IPS-20b (cell line): ENCODE data around the gene OSBPL8.

ENCODE experiments used
- H3K27ac ChIP-seq: one replicate; pipeline ENCODE4 v1.5.1; 2013; ENCODE audit warnings: low read length
- H3K27me3 ChIP-seq: 2 replicates; pipeline ENCODE4 v1.6.1; 2013; ENCODE audit warnings: mild to moderate bottlenecking, low read length, inconsistent platforms; ENCODE audit not compliant: insufficient read depth
- H3K36me3 ChIP-seq: 2 replicates; pipeline ENCODE4 v1.6.1; 2013; ENCODE audit warnings: low read depth, mild to moderate bottlenecking, inconsistent platforms, low read length, moderate library complexity; ENCODE audit not compliant: insufficient read depth
- H3K4me1 ChIP-seq: 2 replicates; pipeline ENCODE4 v1.6.1; 2013; ENCODE audit warnings: mild to moderate bottlenecking, control low read depth, inconsistent platforms, low read length, moderate library complexity; ENCODE audit not compliant: insufficient read depth
- H3K4me3 ChIP-seq: 2 replicates; pipeline ENCODE4 v1.5.1; 2013; ENCODE audit warnings: mild to moderate bottlenecking, low read length, inconsistent platforms
- H3K9ac ChIP-seq: 2 replicates; pipeline ENCODE4 v1.6.1; 2013; ENCODE audit warnings: low read depth, mild to moderate bottlenecking, inconsistent platforms, low read length, moderate library complexity
- H3K9me3 ChIP-seq: 2 replicates; pipeline ENCODE4 v1.6.1; 2013; ENCODE audit warnings: mild to moderate bottlenecking, low read depth, low read length, inconsistent platforms; ENCODE audit not compliant: insufficient read depth

Gene OSBPL8

DNA sequence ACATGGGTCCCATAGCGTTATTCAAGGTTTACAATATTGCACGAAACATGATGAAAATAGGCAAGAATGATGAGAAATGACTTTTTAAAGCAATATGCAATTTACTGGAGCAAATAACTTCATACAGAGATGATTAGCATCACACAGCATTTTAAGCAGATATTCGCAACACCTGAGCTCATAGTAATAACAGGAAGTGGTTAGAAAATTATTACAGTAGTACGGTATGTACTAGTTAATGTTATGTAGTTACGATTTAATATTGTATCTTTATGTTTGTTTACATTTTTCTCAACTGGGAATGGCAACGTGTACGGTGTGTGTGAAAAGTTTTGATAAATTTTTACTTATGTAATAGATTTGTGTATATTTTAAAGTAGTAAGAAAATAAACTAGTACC is 102.6 kb downstream of the OSBPL8 start:
- Histone ChIP-seq H3K27ac (no peak overlapping the region), H3K9me3 (no peaks in the 10 kb centered on the region), H3K4me1 (no peaks in the 10 kb centered on the region), H3K4me3 (no peak overlapping the region), H3K9ac (no peak overlapping the region), H3K36me3 (no peaks in the 10 kb centered on the region), H3K27me3 (no peaks in the 10 kb centered on the region)

DNA sequence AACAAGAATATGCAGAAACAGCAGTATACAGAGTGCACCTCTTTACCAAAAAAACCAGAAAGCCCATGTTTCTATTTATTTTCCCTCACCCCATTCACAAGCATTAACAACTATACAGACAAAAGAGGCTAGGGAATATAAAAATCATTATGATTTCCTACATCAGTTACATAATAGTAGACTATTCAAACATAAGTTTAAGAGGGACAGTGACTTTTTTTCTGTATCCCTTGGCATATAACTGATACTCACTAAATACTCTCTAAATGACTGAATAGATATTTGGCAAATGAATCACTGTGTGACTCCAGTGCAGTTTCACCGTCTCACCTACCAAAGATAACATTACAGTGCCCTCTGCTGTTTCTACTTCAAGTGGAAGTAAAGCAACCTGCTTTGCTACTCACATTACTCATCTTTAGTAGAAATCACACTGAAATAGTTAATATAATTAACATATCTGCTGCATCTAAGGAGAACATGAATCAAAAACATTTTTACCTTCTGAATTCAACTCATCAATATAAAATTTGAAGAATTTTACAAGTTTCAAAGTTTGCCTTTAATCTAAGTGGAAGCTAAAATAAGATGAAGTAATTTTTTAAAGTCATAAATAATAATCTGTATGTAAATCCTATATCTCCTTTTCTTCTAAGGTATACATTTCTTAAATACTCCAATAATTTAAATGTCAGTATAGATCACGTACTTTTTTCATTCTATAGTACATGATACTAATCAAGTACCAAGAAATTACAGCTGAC is 103.8 kb downstream of the OSBPL8 start:
- Histone ChIP-seq H3K9ac (no peak overlapping the region), H3K27me3 (no peaks in the 10 kb centered on the region), H3K36me3 (no peaks in the 10 kb centered on the region), H3K4me1 (no peaks in the 10 kb centered on the region), H3K27ac (no peak overlapping the region), H3K9me3 (no peaks in the 10 kb centered on the region), H3K4me3 (no peak overlapping the region)

DNA sequence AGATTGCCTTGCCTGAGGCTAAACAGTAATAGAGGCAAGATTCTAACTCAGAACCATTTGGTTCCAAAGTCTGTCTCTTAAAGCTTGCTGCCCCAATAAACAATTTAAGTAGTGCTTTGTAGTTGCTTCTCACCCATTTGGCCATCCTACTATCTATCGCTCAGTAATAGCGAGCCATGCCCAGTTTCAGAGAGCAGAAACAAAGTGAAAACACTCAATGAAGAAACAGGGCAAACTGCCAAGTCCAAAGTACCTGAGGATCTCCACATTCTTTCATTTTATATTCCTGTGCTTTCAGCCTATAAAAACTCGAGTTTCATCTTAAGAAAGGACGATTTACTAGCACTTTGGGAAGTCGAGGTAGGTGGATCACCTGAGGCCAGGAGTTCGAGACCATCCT is 108.0 kb downstream of the OSBPL8 start:
- Histone ChIP-seq H3K27me3 (no peaks in the 10 kb centered on the region), H3K9me3 (no peaks in the 10 kb centered on the region), H3K9ac (no peak overlapping the region), H3K4me3 (no peak overlapping the region), H3K27ac (no peak overlapping the region), H3K36me3 (peaks cover 9% of the 10 kb centered on the region), H3K4me1 (no peaks in the 10 kb centered on the region)

DNA sequence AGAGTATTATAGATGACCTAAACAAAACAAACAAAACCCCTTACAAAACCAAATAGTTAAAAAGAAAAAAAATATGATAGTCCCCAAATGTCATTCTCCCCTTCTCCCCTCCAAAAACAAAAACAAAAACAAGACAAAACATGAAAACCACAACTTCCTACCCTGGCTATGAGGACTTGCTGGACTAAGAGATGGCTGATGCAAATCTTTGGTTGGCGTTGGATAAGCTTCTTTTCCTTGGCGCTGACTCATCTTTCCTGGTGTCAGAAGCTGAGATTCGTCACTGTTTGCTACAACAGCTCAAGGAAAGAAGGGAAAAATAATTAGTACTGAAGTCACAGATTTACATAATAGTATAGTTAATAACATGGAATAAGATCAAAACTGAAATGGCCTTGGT is 108.9 kb downstream of the OSBPL8 start:
- no peak overlapping the region for H3K27ac ChIP-seq
- H3K36me3 ChIP-seq: peaks cover 9% of the 10 kb centered on the region

DNA sequence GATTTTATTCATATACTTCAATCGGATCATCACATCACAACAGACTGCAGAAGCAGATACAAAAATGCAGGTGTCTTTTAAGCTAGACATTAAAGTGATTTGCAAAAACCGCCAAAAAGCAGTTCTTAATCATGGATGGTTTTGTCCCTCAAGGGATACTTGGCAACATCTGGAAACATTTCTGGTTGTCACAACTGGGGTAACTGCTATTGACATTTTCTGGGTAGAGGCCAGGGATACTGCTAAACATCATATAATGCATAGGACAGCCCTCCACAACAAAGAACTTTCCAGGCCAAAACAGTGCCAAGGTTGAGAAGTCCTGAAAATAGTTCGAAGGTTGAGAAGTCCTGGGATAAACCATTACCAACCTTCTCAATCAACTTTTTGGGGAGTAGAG is 109.6 kb downstream of the OSBPL8 start:
- Histone ChIP-seq H3K9me3 (no peaks in the 10 kb centered on the region), H3K9ac (no peak overlapping the region), H3K27me3 (no peaks in the 10 kb centered on the region), H3K4me1 (no peaks in the 10 kb centered on the region), H3K36me3 (peaks cover 9% of the 10 kb centered on the region), H3K4me3 (no peak overlapping the region), H3K27ac (no peak overlapping the region)

More for the DNA sequence above, 108.9 kb downstream of the OSBPL8 start:
- H3K27me3 ChIP-seq: no peaks in the 10 kb centered on the region
- no peaks in the 10 kb centered on the region for H3K9me3 ChIP-seq
- no peak overlapping the region for H3K4me3 ChIP-seq
- no peaks in the 10 kb centered on the region for H3K4me1 ChIP-seq
- no peak overlapping the region for H3K9ac ChIP-seq

DNA sequence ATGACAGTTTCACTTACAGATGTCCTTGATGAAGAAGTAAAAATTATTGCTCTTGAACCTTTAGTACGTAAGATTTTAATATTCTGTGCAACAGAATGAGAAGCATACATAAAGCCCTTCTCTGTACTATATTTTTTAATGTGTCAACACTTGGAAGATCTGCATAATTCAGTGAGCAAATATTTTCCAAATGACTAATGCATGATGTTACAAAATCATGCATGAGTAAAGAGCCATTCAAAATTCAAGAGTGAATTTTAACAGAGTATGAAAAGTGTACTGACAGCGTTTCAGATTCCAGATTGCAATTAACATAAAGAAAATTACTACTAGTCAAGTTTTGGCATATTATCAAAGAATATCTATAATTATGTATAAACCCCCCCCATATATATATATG is 110.0 kb downstream of the OSBPL8 start:
- Histone ChIP-seq H3K27ac (no peak overlapping the region), H3K9ac (no peak overlapping the region), H3K4me3 (no peak overlapping the region), H3K27me3 (no peaks in the 10 kb centered on the region), H3K9me3 (no peaks in the 10 kb centered on the region), H3K4me1 (no peaks in the 10 kb centered on the region), H3K36me3 (peaks cover 9% of the 10 kb centered on the region)

- Histone ChIP-seq H3K27me3 (no peaks in the 10 kb centered on the region), H3K27ac (no peak overlapping the region), H3K9ac (no peak overlapping the region)
These were observed 110.6 kb downstream of the OSBPL8 start for GRCh38 chr12:76449016-76449415.

DNA sequence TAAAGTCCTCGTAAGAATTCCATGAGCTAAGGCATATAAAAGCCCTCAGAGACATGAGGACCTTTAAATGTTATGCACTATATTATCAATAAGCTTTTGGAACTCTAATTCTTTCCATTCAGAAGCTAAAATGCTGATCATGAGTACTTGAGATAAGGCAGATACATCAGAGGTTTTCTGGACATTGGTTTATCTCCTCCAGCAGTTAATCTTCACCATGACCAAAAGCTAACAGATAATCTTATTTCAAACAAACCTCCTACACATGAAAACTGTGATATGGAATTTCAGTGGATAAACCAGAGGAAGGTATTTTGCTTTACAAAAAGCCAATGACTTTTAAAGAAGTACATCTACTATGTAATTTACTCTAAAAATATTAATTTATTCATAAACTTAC is 113.5 kb downstream of the OSBPL8 start:
- H3K27ac ChIP-seq: no peak overlapping the region
- peaks cover 9% of the 10 kb centered on the region for H3K36me3 ChIP-seq
- no peaks in the 10 kb centered on the region for H3K27me3 ChIP-seq
- no peaks in the 10 kb centered on the region for H3K9me3 ChIP-seq
- H3K4me3 ChIP-seq: no peak overlapping the region
- peaks cover 12% of the 10 kb centered on the region; the same call in 1 of the 2 replicates for H3K4me1 ChIP-seq
- H3K9ac ChIP-seq: no peak overlapping the region

More at GRCh38 chr12:76449016-76449415, 110.6 kb downstream of the OSBPL8 start:
- peaks cover 5% of the 10 kb centered on the region; the same call in 1 of the 2 replicates for H3K4me1 ChIP-seq
- H3K36me3 ChIP-seq: peaks cover 9% of the 10 kb centered on the region
- no peak overlapping the region for H3K4me3 ChIP-seq
- H3K9me3 ChIP-seq: no peaks in the 10 kb centered on the region

- Histone ChIP-seq H3K9me3 (no peaks in the 10 kb centered on the region), H3K4me1 (peaks cover 12% of the 10 kb centered on the region; the same call in 1 of the 2 replicates), H3K9ac (no peak overlapping the region), H3K4me3 (no peak overlapping the region), H3K27ac (no peak overlapping the region), H3K27me3 (no peaks in the 10 kb centered on the region), H3K36me3 (peaks cover 9% of the 10 kb centered on the region)
These were observed 114.1 kb downstream of the OSBPL8 start for GRCh38 chr12:76445462-76445861.

GRCh38 chr12:76444408-76444984 is 115.1 kb downstream of the OSBPL8 start:
- Histone ChIP-seq H3K27me3 (no peaks in the 10 kb centered on the region), H3K4me3 (no peak overlapping the region), H3K36me3 (peaks cover 2% of the 10 kb centered on the region), H3K4me1 (peaks cover 12% of the 10 kb centered on the region; the same call in 1 of the 2 replicates), H3K27ac (no peak overlapping the region), H3K9me3 (no peaks in the 10 kb centered on the region), H3K9ac (no peak overlapping the region)

- H3K9ac ChIP-seq: no peak overlapping the region
- peaks cover 12% of the 10 kb centered on the region; the same call in 1 of the 2 replicates for H3K4me1 ChIP-seq
- no peaks in the 10 kb centered on the region for H3K9me3 ChIP-seq
- no peak overlapping the region for H3K27ac ChIP-seq
- no peak overlapping the region for H3K4me3 ChIP-seq
- no peaks in the 10 kb centered on the region for H3K36me3 ChIP-seq
- H3K27me3 ChIP-seq: no peaks in the 10 kb centered on the region
These were observed 118.6 kb downstream of the OSBPL8 start for GRCh38 chr12:76441016-76441415.

DNA sequence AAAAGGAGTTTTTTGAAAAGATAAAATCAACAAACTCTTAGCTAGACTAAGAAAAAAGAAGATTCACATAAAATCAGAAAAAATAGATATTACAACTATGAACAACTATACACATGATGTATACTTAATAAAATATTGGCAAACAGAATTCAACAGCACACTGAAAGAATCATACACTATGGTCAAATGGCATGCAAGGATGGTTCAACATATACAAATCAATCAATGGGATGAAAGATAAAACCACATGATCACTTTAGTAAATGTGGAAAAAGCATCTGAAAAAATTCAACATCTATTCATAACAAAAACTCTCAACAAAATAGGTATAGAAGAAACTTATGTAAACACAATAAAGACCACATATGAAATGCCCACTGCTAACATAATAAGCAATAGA is 126.8 kb downstream of the OSBPL8 start:
- Histone ChIP-seq H3K27ac (no peak overlapping the region), H3K4me3 (no peak overlapping the region), H3K27me3 (no peaks in the 10 kb centered on the region), H3K4me1 (no peaks in the 10 kb centered on the region), H3K9me3 (no peaks in the 10 kb centered on the region), H3K36me3 (no peaks in the 10 kb centered on the region), H3K9ac (no peak overlapping the region)
